KMS-11 (cell line): ENCODE measurements around the gene COMMD8.

Experiments
- H2AFZ ChIP-seq: fragments of 200-600 bp; sonication (generic); 2 replicates; pipeline ENCODE4 v1.6.1; 2016; ENCODE audit warnings: antibody characterized with exemption, mixed run types, low read depth
- H3K27ac ChIP-seq: fragments of 200-600 bp; sonication (generic); 2 replicates; pipeline ENCODE4 v1.6.1; 2016; ENCODE audit warnings: mild to moderate bottlenecking, mixed run types
- H3K27me3 ChIP-seq: fragments of 200-600 bp; sonication (generic); 2 replicates; pipeline ENCODE4 v1.6.1; 2017; ENCODE audit warnings: mild to moderate bottlenecking, low read depth, mixed run types, moderate library complexity; ENCODE audit not compliant: insufficient read depth
- H3K36me3 ChIP-seq: fragments of 200-600 bp; sonication (generic); 2 replicates; pipeline ENCODE4 v1.6.1; 2017; ENCODE audit warnings: mild to moderate bottlenecking, mixed run types; ENCODE audit not compliant: insufficient read depth
- H3K4me1 ChIP-seq: fragments of 200-600 bp; sonication (generic); 2 replicates; pipeline ENCODE4 v1.6.1; 2016; ENCODE audit warnings: mild to moderate bottlenecking, low read depth, mixed run types; ENCODE audit not compliant: poor library complexity, severe bottlenecking
- H3K4me2 ChIP-seq: fragments of 200-600 bp; sonication (generic); 2 replicates; pipeline ENCODE4 v1.7.0; 2016; ENCODE audit warnings: mild to moderate bottlenecking, mixed run types
- H3K4me3 ChIP-seq: fragments of 200-600 bp; sonication (generic); IDR thresholded peaks from 2 replicates; pipeline ENCODE4 v1.6.1; 2017; ENCODE audit warnings: low read depth, low read length, mixed read lengths; ENCODE audit not compliant: insufficient read depth
- H3K79me2 ChIP-seq: fragments of 200-600 bp; sonication (generic); 2 replicates; pipeline ENCODE4 v1.6.1; 2016; ENCODE audit warnings: low read depth, mixed run types; ENCODE audit not compliant: insufficient read depth
- H3K9ac ChIP-seq: fragments of 200-600 bp; sonication (generic); 2 replicates; pipeline ENCODE4 v1.6.1; 2016; ENCODE audit warnings: mild to moderate bottlenecking, mixed run types
- H4K20me1 ChIP-seq: fragments of 200-600 bp; sonication (generic); 2 replicates; pipeline ENCODE4 v1.6.1; 2016; ENCODE audit warnings: mild to moderate bottlenecking, mixed run types; ENCODE audit not compliant: insufficient read depth
- CTCF ChIP-seq: fragments of 200-600 bp; sonication (generic); conservative IDR thresholded peaks from 2 replicates; pipeline ENCODE4 v1.6.1; 2017; ENCODE audit warnings: low read depth, mild to moderate bottlenecking, antibody characterized with exemption, low read length, moderate library complexity, mixed read lengths

Gene COMMD8

GRCh38 chr4:47500776-47501175, 37.3 kb upstream of the COMMD8 start:
- Histone ChIP-seq H3K4me1 (no peaks in the 10 kb centered on the region), H3K4me2 (no peak overlapping the region), H3K27me3 (no peaks in the 10 kb centered on the region), H4K20me1 (no peaks in the 10 kb centered on the region), H3K79me2 (no peaks in the 10 kb centered on the region), H3K27ac (no peak overlapping the region), H2AFZ (no peak overlapping the region), H3K36me3 (no peaks in the 10 kb centered on the region), H3K4me3 (no peak overlapping the region), H3K9ac (no peak overlapping the region)
- no peak for TF ChIP-seq CTCF

GRCh38 chr4:47499700-47500099, 36.2 kb upstream of the COMMD8 start:
- Histone ChIP-seq H3K36me3 (no peaks in the 10 kb centered on the region), H2AFZ (no peak overlapping the region), H3K4me1 (no peaks in the 10 kb centered on the region), H3K79me2 (no peaks in the 10 kb centered on the region), H3K9ac (no peak overlapping the region), H4K20me1 (no peaks in the 10 kb centered on the region), H3K4me3 (no peak overlapping the region), H3K27ac (no peak overlapping the region), H3K27me3 (no peaks in the 10 kb centered on the region), H3K4me2 (no peak overlapping the region)
- no peak for TF ChIP-seq CTCF

- Histone ChIP-seq H3K36me3 (no peaks in the 10 kb centered on the region), H3K79me2 (no peaks in the 10 kb centered on the region), H3K4me1 (no peaks in the 10 kb centered on the region), H3K27ac (no peak overlapping the region), H3K27me3 (no peaks in the 10 kb centered on the region), H3K9ac (no peak overlapping the region), H3K4me2 (no peak overlapping the region), H2AFZ (no peak overlapping the region), H4K20me1 (no peaks in the 10 kb centered on the region), H3K4me3 (no peak overlapping the region)
- TF ChIP-seq CTCF, result no peak
These were observed 35.4 kb upstream of the COMMD8 start for GRCh38 chr4:47498899-47499298.

GRCh38 chr4:47494124-47494430, 30.6 kb upstream of the COMMD8 start:
- H3K79me2 ChIP-seq, result no peaks in the 10 kb centered on the region
- H3K4me1 ChIP-seq, result no peaks in the 10 kb centered on the region
- H2AFZ ChIP-seq, result no peak overlapping the region
- H3K27ac ChIP-seq, result no peak overlapping the region
- H3K27me3 ChIP-seq, result no peaks in the 10 kb centered on the region
- H3K9ac ChIP-seq, result no peak overlapping the region
- H3K36me3 ChIP-seq, result no peaks in the 10 kb centered on the region
- no peak overlapping the region for H3K4me2 ChIP-seq
- no peak overlapping the region for H3K4me3 ChIP-seq
- no peak for TF ChIP-seq CTCF
- H4K20me1 ChIP-seq, result no peaks in the 10 kb centered on the region
